ENCODE data around the gene RNU5D-1. TPM values are rescaled to one million over a fixed set of nuclear protein-coding genes. Genes with fewer than 3 reads are reported as not detected.

RNU5D-1 gene
- total RNA-seq, 1 donor from 2014 or later: not detected

- no peak overlapping the region for H3K4me3 ChIP-seq (ENCODE audit: low read depth, low read length)
Measured at GRCh38 chr1:44685218-44685617, 45.8 kb downstream of the RNU5D-1 start.

GRCh38 chr1:44684525-44684924, 46.4 kb downstream of the RNU5D-1 start:
- H3K36me3 ChIP-seq (ENCODE audit: control insufficient read depth, insufficient read depth, low read length): no peaks in the 10 kb centered on the region
- no peak for DNase-seq (ENCODE audit: low read depth)
- no peak for TF ChIP-seq CTCF (IDR thresholded peaks at IDR 0.05; ENCODE audit: insufficient read depth, low read length, poor library complexity, severe bottlenecking)
- H3K27me3 ChIP-seq (ENCODE audit: control insufficient read depth, insufficient read depth, low read length): no peaks in the 10 kb centered on the region
- no peak overlapping the region for H3K4me3 ChIP-seq (ENCODE audit: low read depth, low read length)

More at GRCh38 chr1:44685218-44685617, 45.8 kb downstream of the RNU5D-1 start:
- TF ChIP-seq CTCF (IDR thresholded peaks at IDR 0.05; ENCODE audit: insufficient read depth, low read length, poor library complexity, severe bottlenecking): no peak
- no peak for DNase-seq (ENCODE audit: low read depth)
- Histone ChIP-seq H3K36me3 (ENCODE audit: control insufficient read depth, insufficient read depth, low read length) (no peaks in the 10 kb centered on the region), H3K27me3 (ENCODE audit: control insufficient read depth, insufficient read depth, low read length) (no peaks in the 10 kb centered on the region)

GRCh38 chr1:44682883-44683265, 48.1 kb downstream of the RNU5D-1 start:
- H3K4me3 ChIP-seq (ENCODE audit: low read depth, low read length): no peak overlapping the region
- no peaks in the 10 kb centered on the region for H3K36me3 ChIP-seq (ENCODE audit: control insufficient read depth, insufficient read depth, low read length)
- TF ChIP-seq CTCF (IDR thresholded peaks at IDR 0.05; ENCODE audit: insufficient read depth, low read length, poor library complexity, severe bottlenecking): no peak
- no peak for DNase-seq (ENCODE audit: low read depth)
- H3K27me3 ChIP-seq (ENCODE audit: control insufficient read depth, insufficient read depth, low read length): no peaks in the 10 kb centered on the region

- Histone ChIP-seq H3K27me3 (ENCODE audit: control insufficient read depth, insufficient read depth, low read length) (no peaks in the 10 kb centered on the region), H3K36me3 (ENCODE audit: control insufficient read depth, insufficient read depth, low read length) (no peaks in the 10 kb centered on the region), H3K4me3 (ENCODE audit: low read depth, low read length) (no peak overlapping the region)
- no peak for TF ChIP-seq CTCF (IDR thresholded peaks at IDR 0.05; ENCODE audit: insufficient read depth, low read length, poor library complexity, severe bottlenecking)
- no peak for DNase-seq (ENCODE audit: low read depth)
Measured at GRCh38 chr1:44681905-44682882, 48.8 kb downstream of the RNU5D-1 start.

Other genes starting within 250 kb of the RNU5D-1 start
- 11.5 and 12.2 TPM in 2 replicates for gene TMEM53, start 56.7 kb downstream of the RNU5D-1 start, total RNA-seq
- gene ARMH1, start 56.5 kb downstream of the RNU5D-1 start, total RNA-seq: 4.7 TPM in 1 of 2 replicates, not detected in the other
- 9.5 and 11.8 TPM in 2 replicates for gene KIF2C, start 8.7 kb upstream of the RNU5D-1 start, total RNA-seq
- 3,692 and 4,100 TPM in 2 replicates for gene RPS8, start 44.4 kb upstream of the RNU5D-1 start, total RNA-seq
- 0.25 TPM in 1 of 2 replicates, not detected in the other for gene BEST4, start 57.0 kb upstream of the RNU5D-1 start, total RNA-seq
- 53.7 and 85.0 TPM in 2 replicates for gene PLK3, start 69.2 kb upstream of the RNU5D-1 start, total RNA-seq
- gene DYNLT4, start 76.2 kb upstream of the RNU5D-1 start, total RNA-seq: 0.25 and 0.41 TPM in 2 replicates
- 3.8 and 4.4 TPM in 2 replicates for gene BTBD19, start 77.4 kb upstream of the RNU5D-1 start, total RNA-seq
- under 0.01 and 0.38 TPM in 2 replicates for gene PTCH2, start 112.1 kb upstream of the RNU5D-1 start, total RNA-seq

All from kidney epithelial cell (primary cell).